ENCODE data around the gene DAB2IP. TPM values are rescaled to one million over a fixed set of nuclear protein-coding genes. Genes with fewer than 3 reads are reported as not detected.

Gene DAB2IP
- polyA plus RNA-seq, 1 donor (not counting 4 experiments of a cell fraction or from before 2014, with no cell fraction given), result 28.6 TPM

GRCh38 chr9:121814594-121814993 lies 163.2 kb downstream of the DAB2IP start:
- no peak for FAIRE-seq
- Histone ChIP-seq H3K4me3 (ENCODE audit: control insufficient read depth in 2 of 3, extremely low read depth in 1 of 3, insufficient read depth in 2 of 3, low read depth in 1 of 3, low read length in 3 of 3) (no peak overlapping the region), H3K79me2 (ENCODE audit: control insufficient read depth, insufficient read depth, low read length) (no peaks in the 10 kb centered on the region), H3K4me1 (ENCODE audit: control insufficient read depth, extremely low read depth, insufficient read depth, low read length) (no peaks in the 10 kb centered on the region), H3K4me2 (ENCODE audit: control insufficient read depth, extremely low read depth, insufficient read depth, low read depth, low read length) (no peak overlapping the region), H3K36me3 (ENCODE audit: control insufficient read depth in 2 of 2, extremely low read depth in 1 of 2, insufficient read depth in 2 of 2, low read length in 2 of 2) (no peaks in the 10 kb centered on the region), H3K27me3 (ENCODE audit: control insufficient read depth, extremely low read depth, insufficient read depth, low read length) (no peaks in the 10 kb centered on the region), H3K27ac (ENCODE audit: control insufficient read depth, insufficient read depth, low read length) (no peak overlapping the region), H2AFZ (ENCODE audit: control insufficient read depth, low read length) (no peak overlapping the region), H3K9me3 (ENCODE audit: control insufficient read depth, low read depth, low read length) (no peaks in the 10 kb centered on the region), H3K9me1 (ENCODE audit: control insufficient read depth, extremely low read depth, insufficient read depth, low read length) (no peaks in the 10 kb centered on the region), H4K20me1 (ENCODE audit: control insufficient read depth, extremely low read depth, insufficient read depth, low read length) (no peaks in the 10 kb centered on the region), H3K9ac (ENCODE audit: control insufficient read depth, extremely low read depth, insufficient read depth, low read length) (no peak overlapping the region)
- no peak for DNase-seq (ENCODE audit: low read depth, low spot score)
- no peak for TF ChIP-seq CTCF (optimal IDR thresholded peaks at IDR 0.05 in 1 of 3, IDR thresholded peaks at IDR 0.05 in 1 of 3, conservative IDR thresholded peaks at IDR 0.05 in 1 of 3; ENCODE audit: extremely low read depth in 1 of 3, insufficient read depth in 2 of 3, low read length in 3 of 3)
- no peak for TF ChIP-seq EZH2 (IDR thresholded peaks at IDR 0.05; ENCODE audit: low read length)
- dilution Hi-C loops (cut with MboI; ENCODE audit: extremely low pct_ligation_motif_present, low sequenced_read_pairs), result no loop called here

GRCh38 chr9:121815084-121815483 lies 163.7 kb downstream of the DAB2IP start:
- Histone ChIP-seq H4K20me1 (ENCODE audit: control insufficient read depth, extremely low read depth, insufficient read depth, low read length) (no peaks in the 10 kb centered on the region), H3K79me2 (ENCODE audit: control insufficient read depth, insufficient read depth, low read length) (no peaks in the 10 kb centered on the region), H3K9ac (ENCODE audit: control insufficient read depth, extremely low read depth, insufficient read depth, low read length) (no peak overlapping the region), H3K4me1 (ENCODE audit: control insufficient read depth, extremely low read depth, insufficient read depth, low read length) (no peaks in the 10 kb centered on the region), H3K27ac (ENCODE audit: control insufficient read depth, insufficient read depth, low read length) (no peak overlapping the region), H3K4me3 (ENCODE audit: control insufficient read depth in 2 of 3, extremely low read depth in 1 of 3, insufficient read depth in 2 of 3, low read depth in 1 of 3, low read length in 3 of 3) (no peak overlapping the region), H3K9me3 (ENCODE audit: control insufficient read depth, low read depth, low read length) (no peaks in the 10 kb centered on the region), H3K36me3 (ENCODE audit: control insufficient read depth in 2 of 2, extremely low read depth in 1 of 2, insufficient read depth in 2 of 2, low read length in 2 of 2) (no peaks in the 10 kb centered on the region), H3K4me2 (ENCODE audit: control insufficient read depth, extremely low read depth, insufficient read depth, low read depth, low read length) (no peak overlapping the region), H3K9me1 (ENCODE audit: control insufficient read depth, extremely low read depth, insufficient read depth, low read length) (no peaks in the 10 kb centered on the region), H3K27me3 (ENCODE audit: control insufficient read depth, extremely low read depth, insufficient read depth, low read length) (no peaks in the 10 kb centered on the region), H2AFZ (ENCODE audit: control insufficient read depth, low read length) (no peak overlapping the region)
- DNase-seq (ENCODE audit: low read depth, low spot score), result no peak
- no peak for FAIRE-seq
- dilution Hi-C loops (cut with MboI; ENCODE audit: extremely low pct_ligation_motif_present, low sequenced_read_pairs), result no loop called here
- no peak for TF ChIP-seq EZH2 (IDR thresholded peaks at IDR 0.05; ENCODE audit: low read length)
- no peak for TF ChIP-seq CTCF (optimal IDR thresholded peaks at IDR 0.05 in 1 of 3, IDR thresholded peaks at IDR 0.05 in 1 of 3, conservative IDR thresholded peaks at IDR 0.05 in 1 of 3; ENCODE audit: extremely low read depth in 1 of 3, insufficient read depth in 2 of 3, low read length in 3 of 3)
